ENCODE data around the gene LETM1. TPM values are rescaled to one million over a fixed set of nuclear protein-coding genes. Genes with fewer than 3 reads are reported as not detected.

The LETM1 gene
- total and polyA plus RNA-seq, 2 donors (not counting 3 experiments of a cell fraction or from before 2014, with no cell fraction given) = 25.6 to 62.5 TPM

DNA sequence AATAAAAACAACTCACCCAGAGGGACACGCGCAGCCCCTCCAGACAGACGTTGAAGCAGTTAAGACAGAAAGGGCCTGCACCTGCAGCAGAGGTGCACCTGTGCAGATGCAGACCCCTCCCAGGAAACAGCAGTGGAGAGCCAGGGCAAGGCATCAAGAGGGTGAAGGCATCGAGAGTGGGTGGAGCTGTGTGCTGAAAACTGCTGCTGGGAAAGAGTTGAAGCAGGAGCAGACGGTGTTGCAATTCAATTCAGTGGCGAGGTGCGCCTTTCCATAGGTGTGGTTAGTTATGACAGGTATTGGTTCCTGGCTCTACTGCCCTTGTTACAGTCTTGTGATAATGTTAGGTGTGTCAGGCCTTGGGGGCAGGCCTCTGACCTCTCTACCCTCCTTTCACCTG, 16.7 kb downstream of the LETM1 start:
- ChIA-PET CTCF (interaction anchor here (1.7 kb wide), 1 partner anchor 61 kb away, joined by 4 read pairs; no protein-coding TSS in a partner anchor), POLR2A (no interaction called here)
- Histone ChIP-seq H3K27me3 (ENCODE audit: control insufficient read depth in 2 of 2, insufficient read depth in 2 of 2, low read length in 2 of 2) (no peaks in the 10 kb centered on the region), H3K36me3 (ENCODE audit: control insufficient read depth in 2 of 2, extremely low read depth in 1 of 2, insufficient read depth in 2 of 2, low read length in 2 of 2) (peaks cover 7 to 52% of the 10 kb centered on the region in 2 experiments), H3K9me3 (replicated peaks; ENCODE audit: control insufficient read depth, insufficient read depth, low read length) (no peaks in the 10 kb centered on the region), H3K9me1 (replicated peaks; ENCODE audit: control insufficient read depth, extremely low read depth, insufficient read depth, low read length) (no peaks in the 10 kb centered on the region), H3K4me1 (ENCODE audit: control insufficient read depth, extremely low read depth, insufficient read depth, low read length) (no peaks in the 10 kb centered on the region), H3K4me3 (replicated peaks in 1 of 3; ENCODE audit: insufficient read depth in 1 of 3, low read depth in 1 of 3, low read length in 3 of 3) (no peak overlapping the region), H3K79me2 (ENCODE audit: control insufficient read depth, insufficient read depth, low read length) (peaks cover 29% of the 10 kb centered on the region), H2AFZ (ENCODE audit: low read depth, low read length) (no peak overlapping the region), H3K4me2 (ENCODE audit: insufficient read depth, low read length) (no peak overlapping the region), H3K9ac (replicated peaks; ENCODE audit: extremely low read depth, insufficient read depth, low read length) (no peak overlapping the region), H4K20me1 (replicated peaks; ENCODE audit: control insufficient read depth, extremely low read depth, insufficient read depth, low read length) (no peaks in the 10 kb centered on the region), H3K27ac (ENCODE audit: insufficient read depth, low read depth, low read length) (no peak overlapping the region)
- no peak for FAIRE-seq
- intact Hi-C loops (cut with micrococcal nuclease) (no loop called here), dilution Hi-C loops (cut with MboI; ENCODE audit: extremely low pct_ligation_motif_present, low sequenced_read_pairs) (no loop called here)
- no TSS peak for BruUV-seq (replicated peaks)
- DNase-seq (ENCODE audit: low read depth, low spot score) = no peak
- TF ChIP-seq POLR2AphosphoS5 (IDR thresholded peaks at IDR 0.05; ENCODE audit: insufficient read depth, low read depth, low read length) (no peak), GATA2 (IDR thresholded peaks at IDR 0.05; ENCODE audit: insufficient read depth, insufficient read length, low read depth, low read length) (no peak), FOS (IDR thresholded peaks at IDR 0.05; ENCODE audit: borderline replicate concordance, insufficient read depth, low read length) (no peak), POLR2A (IDR thresholded peaks at IDR 0.05; ENCODE audit: low read depth, low read length) (no peak), MYC (IDR thresholded peaks at IDR 0.05; ENCODE audit: low read depth, low read length) (no peak), EZH2 (IDR thresholded peaks at IDR 0.05; ENCODE audit: borderline replicate concordance, low read depth, low read length, severe bottlenecking) (no peak), JUN (IDR thresholded peaks at IDR 0.05; ENCODE audit: borderline replicate concordance, insufficient read depth, insufficient read length, low read depth) (no peak)
- TF ChIP-seq, protein P1, sequence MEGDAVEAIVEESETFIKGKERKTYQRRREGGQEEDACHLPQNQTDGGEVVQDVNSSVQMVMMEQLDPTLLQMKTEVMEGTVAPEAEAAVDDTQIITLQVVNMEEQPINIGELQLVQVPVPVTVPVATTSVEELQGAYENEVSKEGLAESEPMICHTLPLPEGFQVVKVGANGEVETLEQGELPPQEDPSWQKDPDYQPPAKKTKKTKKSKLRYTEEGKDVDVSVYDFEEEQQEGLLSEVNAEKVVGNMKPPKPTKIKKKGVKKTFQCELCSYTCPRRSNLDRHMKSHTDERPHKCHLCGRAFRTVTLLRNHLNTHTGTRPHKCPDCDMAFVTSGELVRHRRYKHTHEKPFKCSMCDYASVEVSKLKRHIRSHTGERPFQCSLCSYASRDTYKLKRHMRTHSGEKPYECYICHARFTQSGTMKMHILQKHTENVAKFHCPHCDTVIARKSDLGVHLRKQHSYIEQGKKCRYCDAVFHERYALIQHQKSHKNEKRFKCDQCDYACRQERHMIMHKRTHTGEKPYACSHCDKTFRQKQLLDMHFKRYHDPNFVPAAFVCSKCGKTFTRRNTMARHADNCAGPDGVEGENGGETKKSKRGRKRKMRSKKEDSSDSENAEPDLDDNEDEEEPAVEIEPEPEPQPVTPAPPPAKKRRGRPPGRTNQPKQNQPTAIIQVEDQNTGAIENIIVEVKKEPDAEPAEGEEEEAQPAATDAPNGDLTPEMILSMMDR (IDR thresholded peaks at IDR 0.05; ENCODE audit: extremely low read depth in 1 of 2, insufficient read depth in 1 of 2, low read depth in 1 of 2, low read length in 2 of 2) = no peak

All from endothelial cell of umbilical vein (primary cell).